ENCODE data around the gene ELP1. TPM values are rescaled to one million over a fixed set of nuclear protein-coding genes. Genes with fewer than 3 reads are reported as not detected.

Gene ELP1
- total and polyA plus RNA-seq, 2 of the 4 experiments (the other 2 are of a cell fraction), result 20.0 to 43.2 TPM

- Histone ChIP-seq H3K4me3 (ENCODE audit: insufficient read depth, low read depth, low read length) (no peak overlapping the region), H4K20me1 (ENCODE audit: insufficient read depth, low read length) (no peaks in the 10 kb centered on the region), H2AFZ (replicated peaks; ENCODE audit: low read length, poor library complexity) (no peak overlapping the region), H3K14ac (replicated peaks; ENCODE audit: low read depth, low read length) (no peak overlapping the region), H4K8ac (ENCODE audit: low read depth in 2 of 2, low read length in 2 of 2) (no peak overlapping the region), H3K4me1 (ENCODE audit: control insufficient read depth, insufficient read depth, low read length) (no peaks in the 10 kb centered on the region), H2BK120ac (ENCODE audit: low read depth, low read length) (no peak overlapping the region), H3K4ac (ENCODE audit: low read depth, low read length) (no peak overlapping the region), H2AK9ac (replicated peaks; ENCODE audit: low read depth, low read length, poor library complexity) (no peak overlapping the region), H3K36me3 (ENCODE audit: control insufficient read depth, insufficient read depth, low read length) (no peaks in the 10 kb centered on the region), H3K9me1 (ENCODE audit: insufficient read depth, low read length) (no peaks in the 10 kb centered on the region), H3K4me2 (ENCODE audit: low read depth, low read length) (no peak overlapping the region), H3K56ac (ENCODE audit: extremely low read depth, insufficient read depth, low read length) (no peak overlapping the region), H3K18ac (ENCODE audit: low read depth, low read length) (no peak overlapping the region), H2BK15ac (ENCODE audit: low read depth, low read length) (no peak overlapping the region), H2AK5ac (ENCODE audit: low read depth, low read length) (no peak overlapping the region), H4K5ac (ENCODE audit: low read depth, low read length) (no peak overlapping the region), H3K23ac (ENCODE audit: low read depth, low read length) (no peak overlapping the region), H3K9ac (ENCODE audit: low read depth, low read length) (no peak overlapping the region), H3K27me3 (ENCODE audit: control insufficient read depth, insufficient read depth, low read length) (no peaks in the 10 kb centered on the region; the same call in 1 of the 2 replicates), H3K27ac (ENCODE audit: insufficient read depth, low read length) (no peak overlapping the region), H4K91ac (ENCODE audit: insufficient read depth, low read depth, low read length) (no peak overlapping the region), H2BK5ac (ENCODE audit: low read depth, low read length, poor library complexity, severe bottlenecking) (no peak overlapping the region), H2BK20ac (ENCODE audit: low read depth, low read length) (no peak overlapping the region), H3K79me1 (ENCODE audit: low read depth in 1 of 2, low read length in 2 of 2) (no peaks in the 10 kb centered on the region), H3K9me3 (ENCODE audit: control insufficient read depth, insufficient read depth, low read length) (no peaks in the 10 kb centered on the region)
- DNase-seq (no peak), ATAC-seq (ENCODE audit: low read depth) (no peak)
- in situ Hi-C loops (cut with MboI; ENCODE audit: low sequenced_read_pairs), result no loop called here
- no peak for TF ChIP-seq CEBPB (IDR thresholded peaks at IDR 0.05; ENCODE audit: low read depth, low read length)
- no peak for TF ChIP-seq SMC3 (IDR thresholded peaks at IDR 0.05; ENCODE audit: low read depth, low read length)
- TF ChIP-seq MXI1 (IDR thresholded peaks at IDR 0.05; ENCODE audit: borderline replicate concordance, low read depth, low read length), result no peak
- no peak for TF ChIP-seq NFE2L2 (IDR thresholded peaks at IDR 0.05; ENCODE audit: low read depth, low read length)
- TF ChIP-seq POLR2A (IDR thresholded peaks at IDR 0.05; ENCODE audit: low read depth, low read length), result no peak
- TF ChIP-seq ELK1 (IDR thresholded peaks at IDR 0.05; ENCODE audit: borderline replicate concordance, low read depth, low read length), result no peak
- TF ChIP-seq RAD21 (IDR thresholded peaks at IDR 0.05; ENCODE audit: low read length), result no peak
- TF ChIP-seq FOS (IDR thresholded peaks at IDR 0.05; ENCODE audit: low read depth, low read length), result no peak
- TF ChIP-seq MAZ (IDR thresholded peaks at IDR 0.05; ENCODE audit: borderline replicate concordance, low read depth, low read length), result no peak
- TF ChIP-seq, protein P1, sequence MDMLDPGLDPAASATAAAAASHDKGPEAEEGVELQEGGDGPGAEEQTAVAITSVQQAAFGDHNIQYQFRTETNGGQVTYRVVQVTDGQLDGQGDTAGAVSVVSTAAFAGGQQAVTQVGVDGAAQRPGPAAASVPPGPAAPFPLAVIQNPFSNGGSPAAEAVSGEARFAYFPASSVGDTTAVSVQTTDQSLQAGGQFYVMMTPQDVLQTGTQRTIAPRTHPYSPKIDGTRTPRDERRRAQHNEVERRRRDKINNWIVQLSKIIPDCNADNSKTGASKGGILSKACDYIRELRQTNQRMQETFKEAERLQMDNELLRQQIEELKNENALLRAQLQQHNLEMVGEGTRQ (IDR thresholded peaks at IDR 0.05; ENCODE audit: low read depth, low read length), result no peak
- no peak for TF ChIP-seq CHD1 (IDR thresholded peaks at IDR 0.05; ENCODE audit: low read depth, low read length)
- TF ChIP-seq CTCF (conservative IDR thresholded peaks at IDR 0.05; ENCODE audit: low read depth, low read length), result no peak
- no peak for TF ChIP-seq MAFK (IDR thresholded peaks at IDR 0.05; ENCODE audit: low read depth, low read length)
- ChIA-PET POLR2A (ENCODE audit: unreplicated experiment) (no interaction called here), CTCF (no interaction called here)
- intact Hi-C loops (cut with micrococcal nuclease), result loop anchor here (2.0 kb wide), 1 partner anchor 20 kb away; no protein-coding TSS in a partner anchor
- WGBS, 2 experiments (ENCODE audit: extremely low coverage in 2 of 2, insufficient read length in 1 of 2), result no CpG with 5 or more reads among the region's 2 CpGs
- no TSS peak for BruUV-seq (replicated peaks)
- dilution Hi-C loops (cut with HindIII; ENCODE audit: low sequenced_read_pairs, unreplicated experiment), result no loop called here
Measured at GRCh38 chr9:108844856-108845255, 89.1 kb downstream of the ELP1 start.
